ENCODE results near the gene NDUFA5. TPM values are rescaled to one million over a fixed set of nuclear protein-coding genes. Genes with fewer than 3 reads are reported as not detected.

NDUFA5 gene
- total RNA-seq = 100 to 1,000 TPM in 2 of 5 donors, 10 to 100 TPM in 2, 1 to 10 TPM in 1; 1.2 to 133 (median 63.6) TPM
- polyA plus RNA-seq = 100 to 1,000 TPM in 2 of 3 donors, 10 to 100 TPM in 1; 96.1 to 154 (median 120) TPM
- long read RNA-seq, donor 1, transcript NDUFA5-201 (5 exons, 1,901 nt) = minor isoform, 29 of 82 reads
- long read RNA-seq, donor 1, transcript NDUFA5-202 (4 exons, 1,360 nt) = major isoform, 37 of 82 reads
- long read RNA-seq, donor 1, partial matches to known transcripts = 13 of 82 reads
- long read RNA-seq, donor 1, other reads (novel, unspliced or antisense) = 0 of 82 reads
- long read RNA-seq, donor 2, transcript NDUFA5-201 (5 exons, 1,901 nt) = major isoform, 58 of 117 reads
- long read RNA-seq, donor 2, transcript NDUFA5-202 (4 exons, 1,360 nt) = minor isoform, 49 of 117 reads
- long read RNA-seq, donor 2, transcript NDUFA5-210 (3 exons, 571 nt) = minor isoform, 6 of 117 reads
- long read RNA-seq, donor 2, partial matches to known transcripts = 0 of 117 reads
- long read RNA-seq, donor 2, other reads (novel, unspliced or antisense) = 0 of 117 reads
- long read RNA-seq, donor 3, transcript NDUFA5-202 (4 exons, 1,360 nt) = major isoform, 29 of 57 reads
- long read RNA-seq, donor 3, transcript NDUFA5-201 (5 exons, 1,901 nt) = minor isoform, 27 of 57 reads
- long read RNA-seq, donor 3, partial matches to known transcripts = 0 of 57 reads
- long read RNA-seq, donor 3, other reads (novel, unspliced or antisense) = 0 of 57 reads
- long read RNA-seq, donor 4, transcript NDUFA5-201 (5 exons, 1,901 nt) = major isoform, 7 of 8 reads
- long read RNA-seq, donor 4, partial matches to known transcripts = 0 of 8 reads
- long read RNA-seq, donor 4, other reads (novel, unspliced or antisense) = 0 of 8 reads
- long read RNA-seq, donor 5, transcript NDUFA5-201 (5 exons, 1,901 nt) = major isoform, 47 of 72 reads
- long read RNA-seq, donor 5, transcript NDUFA5-202 (4 exons, 1,360 nt) = minor isoform, 19 of 72 reads
- long read RNA-seq, donor 5, partial matches to known transcripts = 0 of 72 reads
- long read RNA-seq, donor 5, other reads (novel, unspliced or antisense) = 0 of 72 reads
- long read RNA-seq, donor 6, transcript NDUFA5-201 (5 exons, 1,901 nt) = minor isoform, 140 of 317 reads
- long read RNA-seq, donor 6, transcript NDUFA5-210 (3 exons, 571 nt) = minor isoform, 6 of 317 reads
- long read RNA-seq, donor 6, transcript NDUFA5-202 (4 exons, 1,360 nt) = major isoform, 151 of 317 reads
- long read RNA-seq, donor 6, partial matches to known transcripts = 11 of 317 reads
- long read RNA-seq, donor 6, other reads (novel, unspliced or antisense) = 0 of 317 reads
- long read RNA-seq, donor 7, transcript NDUFA5-201 (5 exons, 1,901 nt) = major isoform, 53 of 87 reads
- long read RNA-seq, donor 7, transcript NDUFA5-202 (4 exons, 1,360 nt) = minor isoform, 28 of 87 reads
- long read RNA-seq, donor 7, partial matches to known transcripts = 0 of 87 reads
- long read RNA-seq, donor 7, other reads (novel, unspliced or antisense) = 0 of 87 reads
- long read RNA-seq, donor 8, transcript NDUFA5-210 (3 exons, 571 nt) = minor isoform, 7 of 109 reads
- long read RNA-seq, donor 8, transcript NDUFA5-201 (5 exons, 1,901 nt) = major isoform, 65 of 109 reads
- long read RNA-seq, donor 8, transcript NDUFA5-202 (4 exons, 1,360 nt) = minor isoform, 32 of 109 reads
- long read RNA-seq, donor 8, partial matches to known transcripts = 0 of 109 reads
- long read RNA-seq, donor 8, other reads (novel, unspliced or antisense) = 0 of 109 reads
- long read RNA-seq, donor 9, transcript NDUFA5-201 (5 exons, 1,901 nt) = major isoform, 51 of 87 reads
- long read RNA-seq, donor 9, transcript NDUFA5-202 (4 exons, 1,360 nt) = minor isoform, 29 of 87 reads
- long read RNA-seq, donor 9, partial matches to known transcripts = 0 of 87 reads
- long read RNA-seq, donor 9, other reads (novel, unspliced or antisense) = 0 of 87 reads
- long read RNA-seq, donor 10, full-length matches to known transcripts = 65 of 65 reads
- long read RNA-seq, donor 10, partial matches to known transcripts = 0 of 65 reads
- long read RNA-seq, donor 10, other reads (novel, unspliced or antisense) = 0 of 65 reads

DNA sequence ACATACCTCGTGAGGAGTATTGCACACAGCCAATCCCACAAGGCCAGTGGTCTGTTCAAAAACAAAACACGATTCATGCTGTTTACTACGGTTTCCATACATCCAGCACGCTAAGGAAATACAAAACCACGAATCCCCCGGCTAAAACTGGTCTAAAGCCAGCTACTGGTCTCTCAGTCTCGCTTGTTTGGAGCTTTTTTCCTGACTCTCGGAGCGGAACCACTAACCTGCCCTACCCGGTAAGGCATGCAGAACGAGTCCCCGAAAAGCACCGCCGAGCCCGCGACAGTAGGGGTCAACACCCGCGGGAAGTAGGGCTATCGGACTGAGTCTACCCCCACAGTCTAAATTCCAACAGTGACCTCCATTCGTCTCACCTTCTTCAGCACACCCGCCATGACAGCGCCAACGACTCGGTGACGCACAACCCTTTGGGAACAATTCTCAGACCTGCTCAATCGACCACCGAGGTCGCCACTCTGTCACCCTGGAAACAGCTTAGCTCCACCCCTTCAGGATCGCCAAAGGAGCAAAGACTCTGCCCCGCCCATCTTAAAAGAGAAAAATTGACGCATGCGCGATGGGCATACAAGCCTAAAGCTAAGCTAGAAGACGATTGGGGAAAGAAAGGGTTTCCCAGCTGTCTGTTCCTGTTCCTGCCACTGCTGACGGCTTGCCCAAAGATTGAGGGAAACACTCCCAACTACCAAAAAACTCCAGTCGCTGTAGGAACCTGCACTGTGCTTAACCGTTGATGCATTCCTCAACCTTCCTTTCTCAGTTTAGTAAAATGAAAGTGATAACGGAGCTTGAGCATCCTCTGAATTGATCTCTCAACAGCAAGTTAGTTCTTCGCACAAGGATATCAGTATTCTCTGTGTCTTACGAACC lies at the start of gene NDUFA5:
NDUFA5 (minus strand) TSS at position 421 of the 891 bp plus-strand sequence; CDS start at position 398, 23 bp downstream.
- Histone ChIP-seq H3K27ac (peak within 1 kb of the TSS; percentile 85 to 95 (median 90)), H3K9me3 (no peaks in the 10 kb centered on the region), H3K36me3 (peaks cover 0 to 19% (median 16%) of the 10 kb centered on the region in 4 donors), H3K4me3 (peak within 1 kb of the TSS; percentile 73 to 86 (median 84)), H3K4me1 (peaks cover 19 to 44% (median 33%) of the 10 kb centered on the region in 4 donors), H3K27me3 (no peaks in the 10 kb centered on the region)
- DNase-seq = peak; percentile 97 to 99
- intact Hi-C loops (cut with DNase I; ENCODE audit: low total_unique reads) = no loop called here
- TF ChIP-seq POLR2A (IDR thresholded peaks at IDR 0.05) (peak in 2 of 4 donors; percentile 14 to 51), POLR2AphosphoS5 (IDR thresholded peaks at IDR 0.05) (peak; percentile 65 to 86 (median 85)), EP300 (IDR thresholded peaks at IDR 0.05) (no peak)
- TF ChIP-seq, protein P1, sequence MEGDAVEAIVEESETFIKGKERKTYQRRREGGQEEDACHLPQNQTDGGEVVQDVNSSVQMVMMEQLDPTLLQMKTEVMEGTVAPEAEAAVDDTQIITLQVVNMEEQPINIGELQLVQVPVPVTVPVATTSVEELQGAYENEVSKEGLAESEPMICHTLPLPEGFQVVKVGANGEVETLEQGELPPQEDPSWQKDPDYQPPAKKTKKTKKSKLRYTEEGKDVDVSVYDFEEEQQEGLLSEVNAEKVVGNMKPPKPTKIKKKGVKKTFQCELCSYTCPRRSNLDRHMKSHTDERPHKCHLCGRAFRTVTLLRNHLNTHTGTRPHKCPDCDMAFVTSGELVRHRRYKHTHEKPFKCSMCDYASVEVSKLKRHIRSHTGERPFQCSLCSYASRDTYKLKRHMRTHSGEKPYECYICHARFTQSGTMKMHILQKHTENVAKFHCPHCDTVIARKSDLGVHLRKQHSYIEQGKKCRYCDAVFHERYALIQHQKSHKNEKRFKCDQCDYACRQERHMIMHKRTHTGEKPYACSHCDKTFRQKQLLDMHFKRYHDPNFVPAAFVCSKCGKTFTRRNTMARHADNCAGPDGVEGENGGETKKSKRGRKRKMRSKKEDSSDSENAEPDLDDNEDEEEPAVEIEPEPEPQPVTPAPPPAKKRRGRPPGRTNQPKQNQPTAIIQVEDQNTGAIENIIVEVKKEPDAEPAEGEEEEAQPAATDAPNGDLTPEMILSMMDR (IDR thresholded peaks at IDR 0.05) = no peak
- 0 to 1% (median 1%) methylated on average over 38 to 40 of the region's 40 CpGs for WGBS, 5 donors

DNA sequence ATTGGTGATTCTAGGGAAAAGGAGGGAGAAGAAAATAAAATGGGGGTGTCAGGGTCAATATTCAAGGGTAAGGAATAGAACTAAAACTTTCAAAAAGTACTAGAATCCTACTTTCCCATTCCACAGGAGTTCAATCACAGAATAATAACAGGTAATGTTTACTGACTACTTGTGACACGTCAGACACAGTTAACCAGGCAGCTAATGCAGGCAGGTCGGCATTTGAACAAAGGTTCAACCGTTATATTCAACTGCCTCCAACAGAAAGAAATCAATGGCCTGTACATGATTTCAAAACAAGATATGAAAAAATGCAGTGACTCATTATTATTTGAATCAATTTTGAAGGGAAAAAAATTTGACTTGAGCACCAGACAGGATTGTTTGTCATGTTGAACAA lies 47.1 kb upstream of the NDUFA5 start:
- no peak for DNase-seq
- H3K4me1 ChIP-seq = no peaks in the 10 kb centered on the region
- H3K9me3 ChIP-seq = no peaks in the 10 kb centered on the region
- no peaks in the 10 kb centered on the region for H3K27me3 ChIP-seq
- no peak overlapping the region for H3K4me3 ChIP-seq
- WGBS, 5 donors = 30 to 44% (median 33%) methylated on average over 3 of the region's 3 CpGs
- intact Hi-C loops (cut with DNase I; ENCODE audit: low total_unique reads) = no loop called here
- no peak overlapping the region for H3K27ac ChIP-seq
- no peaks in the 10 kb centered on the region for H3K36me3 ChIP-seq
- TF ChIP-seq POLR2A (IDR thresholded peaks at IDR 0.05) (no peak), POLR2AphosphoS5 (IDR thresholded peaks at IDR 0.05) (no peak), EP300 (IDR thresholded peaks at IDR 0.05) (no peak)
- TF ChIP-seq, protein P1 (IDR thresholded peaks at IDR 0.05) = no peak

DNA sequence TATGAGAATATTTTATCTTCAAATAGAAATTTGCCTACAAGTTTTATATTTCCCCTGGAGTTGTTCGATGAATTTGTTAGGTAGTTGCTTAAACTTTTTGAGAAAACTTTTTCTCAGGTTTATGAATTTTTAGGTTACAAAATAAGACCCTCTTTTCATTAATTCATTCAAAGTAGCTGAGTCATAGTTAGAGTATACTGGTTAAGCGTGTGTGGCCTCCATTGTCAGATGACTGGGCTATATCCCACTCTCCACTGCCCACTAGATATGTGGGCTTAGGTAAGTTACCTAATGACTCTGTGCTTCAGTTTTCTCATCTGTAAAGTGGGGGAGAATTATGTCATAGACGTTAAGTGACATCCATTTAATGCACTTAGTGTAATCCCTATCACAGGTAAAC lies 45.0 kb upstream of the NDUFA5 start:
- H3K4me3 ChIP-seq = no peak overlapping the region
- TF ChIP-seq EP300 (IDR thresholded peaks at IDR 0.05) (no peak), POLR2AphosphoS5 (IDR thresholded peaks at IDR 0.05) (no peak), POLR2A (IDR thresholded peaks at IDR 0.05) (no peak)
- TF ChIP-seq, protein P1 (IDR thresholded peaks at IDR 0.05) = no peak
- WGBS, 5 donors = 80 to 85% (median 81%) methylated on average over 3 of the region's 3 CpGs
- H3K4me1 ChIP-seq = no peaks in the 10 kb centered on the region
- H3K36me3 ChIP-seq = no peaks in the 10 kb centered on the region
- DNase-seq = no peak
- H3K27me3 ChIP-seq = no peaks in the 10 kb centered on the region
- intact Hi-C loops (cut with DNase I; ENCODE audit: low total_unique reads) = no loop called here
- H3K9me3 ChIP-seq = no peaks in the 10 kb centered on the region
- H3K27ac ChIP-seq = no peak overlapping the region
